ENCODE results near the gene NPW. TPM values are rescaled to one million over a fixed set of nuclear protein-coding genes. Genes with fewer than 3 reads are reported as not detected.

Gene NPW
- total and polyA plus RNA-seq, 2 of the 8 experiments (the other 6 are each of a cell fraction or from before 2014, with no cell fraction given), result 4.0 to 10.3 TPM

DNA sequence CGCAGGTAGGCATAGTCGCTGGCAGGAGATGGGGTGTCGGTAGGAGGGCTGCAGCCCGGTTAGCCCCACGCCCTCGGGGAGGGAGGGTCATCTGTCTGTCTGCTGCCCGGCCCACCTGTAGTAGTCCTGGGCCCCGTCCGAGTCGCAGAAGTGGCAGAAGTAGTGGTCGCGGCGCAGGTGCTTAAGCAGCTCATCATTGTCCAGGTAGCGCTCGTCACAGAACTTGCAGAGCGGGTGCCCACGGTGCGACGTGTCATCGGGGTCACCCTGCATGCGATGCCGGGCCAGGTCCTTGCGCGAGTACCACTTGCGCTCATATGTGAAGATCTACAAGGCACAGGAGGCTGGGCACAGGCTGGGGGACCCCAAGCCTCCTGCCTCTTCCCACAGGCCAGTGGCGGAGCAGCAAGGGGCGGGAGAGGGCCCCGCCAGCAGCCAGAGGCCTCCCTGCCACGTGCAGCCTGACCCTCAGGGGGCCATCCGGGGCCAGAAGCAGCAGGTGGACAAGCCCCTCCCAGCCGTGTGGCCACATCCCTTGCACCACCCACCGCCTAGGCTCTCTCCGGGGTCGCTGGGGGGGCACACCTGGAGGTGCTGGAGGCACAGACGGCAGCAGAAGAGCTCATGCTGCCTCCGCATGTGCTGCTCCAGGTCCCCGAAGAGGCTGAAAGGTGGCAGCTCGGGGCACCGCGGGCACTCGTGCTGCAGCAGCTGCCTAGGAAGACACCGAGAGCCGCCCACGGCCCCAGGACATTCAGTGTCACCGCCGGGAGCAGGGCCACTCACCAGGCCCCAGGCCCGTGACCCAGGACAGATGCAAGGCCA is 17.0 kb upstream of the NPW start (continued):
- TF ChIP-seq, protein P1, sequence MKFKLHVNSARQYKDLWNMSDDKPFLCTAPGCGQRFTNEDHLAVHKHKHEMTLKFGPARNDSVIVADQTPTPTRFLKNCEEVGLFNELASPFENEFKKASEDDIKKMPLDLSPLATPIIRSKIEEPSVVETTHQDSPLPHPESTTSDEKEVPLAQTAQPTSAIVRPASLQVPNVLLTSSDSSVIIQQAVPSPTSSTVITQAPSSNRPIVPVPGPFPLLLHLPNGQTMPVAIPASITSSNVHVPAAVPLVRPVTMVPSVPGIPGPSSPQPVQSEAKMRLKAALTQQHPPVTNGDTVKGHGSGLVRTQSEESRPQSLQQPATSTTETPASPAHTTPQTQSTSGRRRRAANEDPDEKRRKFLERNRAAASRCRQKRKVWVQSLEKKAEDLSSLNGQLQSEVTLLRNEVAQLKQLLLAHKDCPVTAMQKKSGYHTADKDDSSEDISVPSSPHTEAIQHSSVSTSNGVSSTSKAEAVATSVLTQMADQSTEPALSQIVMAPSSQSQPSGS (IDR thresholded peaks at IDR 0.05; ENCODE audit: low read length), result no peak
- TF ChIP-seq, protein P2, sequence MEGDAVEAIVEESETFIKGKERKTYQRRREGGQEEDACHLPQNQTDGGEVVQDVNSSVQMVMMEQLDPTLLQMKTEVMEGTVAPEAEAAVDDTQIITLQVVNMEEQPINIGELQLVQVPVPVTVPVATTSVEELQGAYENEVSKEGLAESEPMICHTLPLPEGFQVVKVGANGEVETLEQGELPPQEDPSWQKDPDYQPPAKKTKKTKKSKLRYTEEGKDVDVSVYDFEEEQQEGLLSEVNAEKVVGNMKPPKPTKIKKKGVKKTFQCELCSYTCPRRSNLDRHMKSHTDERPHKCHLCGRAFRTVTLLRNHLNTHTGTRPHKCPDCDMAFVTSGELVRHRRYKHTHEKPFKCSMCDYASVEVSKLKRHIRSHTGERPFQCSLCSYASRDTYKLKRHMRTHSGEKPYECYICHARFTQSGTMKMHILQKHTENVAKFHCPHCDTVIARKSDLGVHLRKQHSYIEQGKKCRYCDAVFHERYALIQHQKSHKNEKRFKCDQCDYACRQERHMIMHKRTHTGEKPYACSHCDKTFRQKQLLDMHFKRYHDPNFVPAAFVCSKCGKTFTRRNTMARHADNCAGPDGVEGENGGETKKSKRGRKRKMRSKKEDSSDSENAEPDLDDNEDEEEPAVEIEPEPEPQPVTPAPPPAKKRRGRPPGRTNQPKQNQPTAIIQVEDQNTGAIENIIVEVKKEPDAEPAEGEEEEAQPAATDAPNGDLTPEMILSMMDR (IDR thresholded peaks at IDR 0.05; ENCODE audit: control extremely low read depth in 1 of 3, insufficient read depth in 1 of 3, low read depth in 1 of 3, low read length in 3 of 3), result no peak
- no peak for TF ChIP-seq JUN (IDR thresholded peaks at IDR 0.05; ENCODE audit: low read depth, low read length)
- TF ChIP-seq RXRA (IDR thresholded peaks at IDR 0.05; ENCODE audit: insufficient read depth, low read depth, low read length), result no peak
- no peak for TF ChIP-seq TEAD4 (IDR thresholded peaks at IDR 0.05; ENCODE audit: low read depth, low read length)
- TF ChIP-seq SIRT6 (IDR thresholded peaks at IDR 0.05; ENCODE audit: low read length), result no peak
